Bone marrow (tissue), 2 donors: Measurements from ENCODE around the gene UTS2R.
"Not testable (repeated sequence)": the region's sequence is repeated elsewhere in the genome, so short reads cannot be mapped to it uniquely, and the experiment has no call there.

Experiments used
- DNase-seq, 2 donors: peaks; one replicate each; lab custom pipeline; 2025; lab: John Stamatoyannopoulos, UW

UTS2R gene

GRCh38 chr17:82354804-82355308, 16.7 kb upstream of the UTS2R start:
- no peak for DNase-seq

- DNase-seq, result no peak
Observed at GRCh38 chr17:82355770-82356427, 15.7 kb upstream of the UTS2R start.

- no peak for DNase-seq
Observed at GRCh38 chr17:82356845-82357355, 14.7 kb upstream of the UTS2R start.

GRCh38 chr17:82357394-82357793, 14.2 kb upstream of the UTS2R start:
- DNase-seq, result no peak

GRCh38 chr17:82358465-82359350, 12.9 kb upstream of the UTS2R start, which contains the start of gene TEX19:
Gene TEX19, plus strand, starts transcription at chr17:82359247. Its CDS starts 2,904 bp downstream, at chr17:82362151.
- no peak for DNase-seq

GRCh38 chr17:82359451-82360074, 12.0 kb upstream of the UTS2R start:
- not testable (repeated sequence) for DNase-seq

- no peak for DNase-seq
Observed at GRCh38 chr17:82361885-82362633, 9.5 kb upstream of the UTS2R start.

GRCh38 chr17:82365606-82366295, 5.8 kb upstream of the UTS2R start:
- DNase-seq, result no peak

- DNase-seq, result no peak
Observed at GRCh38 chr17:82366749-82367148, 4.8 kb upstream of the UTS2R start.

- DNase-seq, result no peak
Observed at GRCh38 chr17:82367724-82368524, 3.6 kb upstream of the UTS2R start.

- DNase-seq, result no peak
Observed at GRCh38 chr17:82369211-82369610, 2.4 kb upstream of the UTS2R start.

GRCh38 chr17:82370471-82371332, 863 bp upstream of the UTS2R start:
- no peak for DNase-seq

- DNase-seq, result no peak
Observed at GRCh38 chr17:82372249-82373071, 895 bp downstream of the UTS2R start.

- not testable (repeated sequence) for DNase-seq
Observed at GRCh38 chr17:82373072-82373452, 1.5 kb downstream of the UTS2R start.

GRCh38 chr17:82373731-82374625, 2.4 kb downstream of the UTS2R start:
- DNase-seq, result no peak

GRCh38 chr17:82374626-82375331, 3.2 kb downstream of the UTS2R start:
- DNase-seq, result no peak
